Dermis microvascular lymphatic vessel endothelial cell (primary cell): ENCODE data around the gene PTPRG. TPM values are rescaled to one million over a fixed set of nuclear protein-coding genes. Genes with fewer than 3 reads are reported as not detected.

Experiments
- DNase-seq, 2 donors: peaks; one replicate each; pipeline versions ENCODE4 v3.0.0 to v3.0.0-alpha.2; 2010; ENCODE audit warnings: low read depth in 2 of 2
- total RNA-seq: library from RNA; depleted of rRNA; stranded (reverse); fragments of >200 nt; gene quantifications from 2 replicates; pipeline ENCODE4 v1.2.1, GENCODE V29; 2014

PTPRG gene
- total RNA-seq, 1 donor from 2014 or later, result 8.6 TPM

- DNase-seq, result no peak
Measured at GRCh38 chr3:61821823-61822251, 260.5 kb downstream of the PTPRG start.

- no peak for DNase-seq
Measured at GRCh38 chr3:61822588-61822987, 261.2 kb downstream of the PTPRG start.

GRCh38 chr3:61824553-61825135 is 263.3 kb downstream of the PTPRG start:
- DNase-seq, result peak in 1 of 2 donors; percentile 14

GRCh38 chr3:61826161-61826560 is 264.8 kb downstream of the PTPRG start:
- no peak for DNase-seq

- peak; percentile 47 to 55 for DNase-seq
Measured at GRCh38 chr3:61828184-61828874, 267.0 kb downstream of the PTPRG start.

GRCh38 chr3:61828880-61829721 is 267.7 kb downstream of the PTPRG start:
- peak; percentile 24 to 57 for DNase-seq

GRCh38 chr3:61829722-61830350 is 268.5 kb downstream of the PTPRG start:
- peak in 1 of 2 donors; percentile 35 for DNase-seq

GRCh38 chr3:61831973-61832372 is 270.6 kb downstream of the PTPRG start:
- DNase-seq, result no peak

- no peak for DNase-seq
Measured at GRCh38 chr3:61832375-61833229, 271.2 kb downstream of the PTPRG start.

GRCh38 chr3:61839256-61839655 is 277.9 kb downstream of the PTPRG start:
- DNase-seq, result no peak

GRCh38 chr3:61841111-61841845 is 279.9 kb downstream of the PTPRG start:
- DNase-seq, result peak in 1 of 2 donors; percentile 78

- no peak for DNase-seq
Measured at GRCh38 chr3:61841988-61842387, 280.6 kb downstream of the PTPRG start.

- DNase-seq, result no peak
Measured at GRCh38 chr3:61844346-61844745, 283.0 kb downstream of the PTPRG start.

- DNase-seq, result no peak
Measured at GRCh38 chr3:61846488-61846887, 285.1 kb downstream of the PTPRG start.

- DNase-seq, result peak in 1 of 2 donors; percentile 7
Measured at GRCh38 chr3:61847784-61848462, 286.6 kb downstream of the PTPRG start.

GRCh38 chr3:61848885-61849284 is 287.5 kb downstream of the PTPRG start:
- peak; percentile 40 to 67 for DNase-seq

- DNase-seq, result no peak
Measured at GRCh38 chr3:61853912-61854311, 292.5 kb downstream of the PTPRG start.

- DNase-seq, result no peak
Measured at GRCh38 chr3:61855211-61855610, 293.8 kb downstream of the PTPRG start.

GRCh38 chr3:61857297-61857696 is 295.9 kb downstream of the PTPRG start:
- DNase-seq, result no peak

GRCh38 chr3:61858054-61858453 is 296.7 kb downstream of the PTPRG start:
- DNase-seq, result peak; percentile 23 to 54
